AG04449 (cell line): ENCODE measurements around the gene MLLT10.

ENCODE experiments used
- CTCF ChIA-PET: fragments of 350-600 bp; formaldehyde crosslinking; extraction: SDS; loops from one replicate; lab custom pipeline; 2021; ENCODE audit warnings: antibody characterized with exemption; lab: Yijun Ruan, JAX
- POLR2A ChIA-PET: fragments of 400-600, 350-600 bp; formaldehyde crosslinking; extraction: SDS; loops from one replicate; lab custom pipeline; 2020; ENCODE audit warnings: antibody characterized with exemption, inconsistent platforms; lab: Yijun Ruan, JAX
- DNase-seq: peaks from one replicate; pipeline ENCODE4 v3.0.0-alpha.2; 2010; ENCODE audit warnings: low read depth, low spot score
- H3K4me3 ChIP-seq: 2 replicates; pipeline ENCODE4 v1.5.1; 2011; ENCODE audit warnings: low read depth, mild to moderate bottlenecking, control low read depth, low read length
- TF ChIP-seq, protein P1 (sequence below): IDR thresholded peaks from one replicate; pipeline ENCODE4 v1.5.1; 2011; ENCODE audit warnings: mild to moderate bottlenecking, moderate library complexity, low read length, control low read depth, inconsistent platforms; ENCODE audit not compliant: insufficient read depth; ENCODE audit errors: missing control alignments

Gene MLLT10

DNA sequence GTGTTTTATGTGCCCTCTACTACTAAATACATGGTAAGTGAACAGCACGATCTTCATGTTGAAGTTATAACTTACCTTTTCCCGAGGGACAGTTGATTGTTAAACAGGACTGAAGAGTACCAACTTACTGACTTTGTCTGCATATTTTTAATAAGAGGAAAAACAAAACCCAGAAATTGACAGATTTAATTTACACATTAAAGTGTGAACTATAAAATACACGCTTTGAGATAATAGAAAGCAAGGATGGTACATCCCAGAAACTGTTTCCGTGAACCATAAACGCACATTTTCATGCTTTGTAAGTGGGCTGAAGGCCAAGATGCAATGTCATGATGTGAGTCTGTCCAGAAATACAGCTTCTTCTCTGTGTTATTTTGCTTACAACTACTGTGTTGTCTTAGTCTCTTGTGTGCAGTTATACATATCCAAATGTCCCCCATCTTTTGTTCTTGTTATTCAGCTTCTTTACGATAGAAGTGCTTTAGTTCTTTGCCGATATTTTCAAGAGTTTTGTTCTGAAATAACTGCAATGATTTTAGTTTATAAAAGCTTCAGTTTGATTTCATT lies 190.1 kb downstream of the MLLT10 start:
- no peak overlapping the region for H3K4me3 ChIP-seq
- DNase-seq: no peak
- CTCF ChIA-PET: interaction anchor here (0.8 to 3.1 kb wide), 6 partner anchors 11 to 445 kb away, joined by 3 to 16 read pairs (median 4); no protein-coding TSS in a partner anchor
- POLR2A ChIA-PET: interaction anchor here (1.1 kb wide), 1 partner anchor 199 kb away, joined by 5 read pairs; the partner anchor contains the start of gene SKIDA1
- TF ChIP-seq, protein P1, sequence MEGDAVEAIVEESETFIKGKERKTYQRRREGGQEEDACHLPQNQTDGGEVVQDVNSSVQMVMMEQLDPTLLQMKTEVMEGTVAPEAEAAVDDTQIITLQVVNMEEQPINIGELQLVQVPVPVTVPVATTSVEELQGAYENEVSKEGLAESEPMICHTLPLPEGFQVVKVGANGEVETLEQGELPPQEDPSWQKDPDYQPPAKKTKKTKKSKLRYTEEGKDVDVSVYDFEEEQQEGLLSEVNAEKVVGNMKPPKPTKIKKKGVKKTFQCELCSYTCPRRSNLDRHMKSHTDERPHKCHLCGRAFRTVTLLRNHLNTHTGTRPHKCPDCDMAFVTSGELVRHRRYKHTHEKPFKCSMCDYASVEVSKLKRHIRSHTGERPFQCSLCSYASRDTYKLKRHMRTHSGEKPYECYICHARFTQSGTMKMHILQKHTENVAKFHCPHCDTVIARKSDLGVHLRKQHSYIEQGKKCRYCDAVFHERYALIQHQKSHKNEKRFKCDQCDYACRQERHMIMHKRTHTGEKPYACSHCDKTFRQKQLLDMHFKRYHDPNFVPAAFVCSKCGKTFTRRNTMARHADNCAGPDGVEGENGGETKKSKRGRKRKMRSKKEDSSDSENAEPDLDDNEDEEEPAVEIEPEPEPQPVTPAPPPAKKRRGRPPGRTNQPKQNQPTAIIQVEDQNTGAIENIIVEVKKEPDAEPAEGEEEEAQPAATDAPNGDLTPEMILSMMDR: no peak

GRCh38 chr10:21724687-21725367 lies 190.8 kb downstream of the MLLT10 start:
- peak; percentile 99 for DNase-seq
- CTCF ChIA-PET: interaction anchor here (0.8 to 3.1 kb wide), 8 partner anchors 10 to 445 kb away, joined by 3 to 16 read pairs (median 3); partner anchors contain the start of gene MLLT10
- TF ChIP-seq, protein P1: no peak
- POLR2A ChIA-PET: interaction anchor here (1.1 kb wide), 1 partner anchor 199 kb away, joined by 5 read pairs; the partner anchor contains the start of gene SKIDA1
- no peak overlapping the region for H3K4me3 ChIP-seq

DNA sequence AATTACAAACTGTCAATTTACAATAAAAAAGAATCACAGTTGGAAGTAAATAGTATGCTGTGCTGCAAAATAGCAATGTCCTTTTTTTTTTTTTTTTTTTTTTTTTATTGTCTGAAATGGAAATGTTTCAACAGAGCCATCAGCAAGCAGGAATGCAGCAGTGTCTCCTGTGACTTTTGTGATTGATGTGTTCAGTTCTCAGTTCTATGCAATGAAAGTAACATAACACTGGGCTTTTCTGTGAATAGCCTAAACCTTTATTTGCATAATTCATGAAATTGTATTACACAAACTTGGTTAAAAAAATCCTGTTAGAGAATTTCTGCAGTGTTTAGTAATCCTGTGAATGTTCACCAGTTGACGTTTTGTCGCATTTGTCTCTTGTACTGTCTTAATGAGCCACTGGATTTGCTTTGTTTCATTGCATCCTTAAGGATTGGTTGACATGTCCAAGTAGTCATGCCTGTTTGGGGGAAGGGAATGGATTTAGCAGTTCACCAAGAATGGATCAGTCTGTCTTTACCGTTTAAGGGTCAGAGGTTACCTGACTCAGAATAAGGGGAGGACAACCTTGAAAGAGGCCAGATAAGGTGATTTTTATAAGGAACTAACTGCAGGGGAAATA lies 192.7 kb downstream of the MLLT10 start:
- no peak for DNase-seq
- ChIA-PET POLR2A (no interaction called here), CTCF (no interaction called here)
- H3K4me3 ChIP-seq: no peak overlapping the region
- TF ChIP-seq, protein P1: no peak

GRCh38 chr10:21727452-21728168 lies 193.6 kb downstream of the MLLT10 start:
- TF ChIP-seq, protein P1: no peak
- no peak overlapping the region for H3K4me3 ChIP-seq
- DNase-seq: no peak
- CTCF ChIA-PET: interaction anchor here (1.1 to 1.3 kb wide), 2 partner anchors 233 to 449 kb away, joined by 3 read pairs; no protein-coding TSS in a partner anchor
- POLR2A ChIA-PET: no interaction called here

DNA sequence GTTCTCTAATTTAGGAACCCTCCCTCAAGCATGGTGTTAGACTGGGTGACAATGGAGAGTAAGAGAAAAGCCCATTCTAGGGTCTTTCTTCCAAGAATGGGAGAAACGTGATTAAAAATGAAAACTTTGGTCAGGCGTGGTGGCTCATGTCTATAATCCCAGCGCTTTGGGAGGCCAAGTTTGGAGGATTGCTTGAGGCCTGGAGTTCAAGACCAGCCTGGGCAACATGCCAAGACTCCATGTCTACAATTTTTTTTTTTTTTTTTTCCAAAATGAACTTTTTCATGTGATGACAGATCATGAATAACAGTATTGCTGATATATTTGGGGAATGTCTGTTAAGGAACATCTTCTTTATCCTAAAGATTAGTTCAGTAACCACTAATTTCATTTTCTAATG lies 194.6 kb downstream of the MLLT10 start:
- ChIA-PET CTCF (interaction anchor here (1.3 kb wide), 1 partner anchor 234 kb away, joined by 3 read pairs; no protein-coding TSS in a partner anchor), POLR2A (no interaction called here)
- TF ChIP-seq, protein P1: no peak
- no peak overlapping the region for H3K4me3 ChIP-seq
- no peak for DNase-seq
